Inflammatory macrophage treated with lipopolysaccharide for 4 hours (primary cell): ENCODE measurements around the gene MTERF1.
A peak's percentile ranks its signal among the peaks of the same experiment; 100 is the strongest.
"Not testable (repeated sequence)": the region's sequence is repeated elsewhere in the genome, so short reads cannot be mapped to it uniquely, and the experiment has no call there.

ENCODE experiments used
- DNase-seq: peaks from one replicate; pipeline ENCODE4 v3.0.0-alpha.2; 2020

Gene MTERF1

GRCh38 chr7:91880413-91881241, at the start of gene MTERF1:
Gene MTERF1, minus strand, starts transcription at chr7:91880702. Its CDS starts 619 bp downstream, at chr7:91880083.
- peak; percentile 94 for DNase-seq

- no peak for DNase-seq
These were observed 49.0 kb upstream of the MTERF1 start for GRCh38 chr7:91929463-91929862.

GRCh38 chr7:91927912-91928311, 47.4 kb upstream of the MTERF1 start:
- no peak for DNase-seq

- DNase-seq, result no peak
These were observed 42.4 kb upstream of the MTERF1 start for GRCh38 chr7:91922857-91923256.

GRCh38 chr7:91918356-91918755, 37.9 kb upstream of the MTERF1 start:
- DNase-seq, result no peak

GRCh38 chr7:91916051-91916440, 35.5 kb upstream of the MTERF1 start:
- no peak for DNase-seq

GRCh38 chr7:91915401-91916050, 35.0 kb upstream of the MTERF1 start:
- no peak for DNase-seq

GRCh38 chr7:91913612-91914011, 33.1 kb upstream of the MTERF1 start:
- no peak for DNase-seq

GRCh38 chr7:91912494-91912893, 32.0 kb upstream of the MTERF1 start:
- DNase-seq, result no peak

- DNase-seq, result no peak
These were observed 30.6 kb upstream of the MTERF1 start for GRCh38 chr7:91911121-91911520.

- peak; percentile 86 for DNase-seq
These were observed 29.7 kb upstream of the MTERF1 start for GRCh38 chr7:91910171-91910570.

GRCh38 chr7:91899563-91899962, 19.1 kb upstream of the MTERF1 start:
- no peak for DNase-seq

GRCh38 chr7:91898240-91898992, 17.9 kb upstream of the MTERF1 start:
- DNase-seq, result no peak

GRCh38 chr7:91894781-91895480, 14.4 kb upstream of the MTERF1 start:
- no peak for DNase-seq

GRCh38 chr7:91893699-91894098, 13.2 kb upstream of the MTERF1 start:
- not testable (repeated sequence) for DNase-seq

- no peak for DNase-seq
These were observed 12.4 kb upstream of the MTERF1 start for GRCh38 chr7:91892821-91893340.

- no peak for DNase-seq
These were observed 11.7 kb upstream of the MTERF1 start for GRCh38 chr7:91892099-91892705.

- not testable (repeated sequence) for DNase-seq
These were observed 8.0 kb upstream of the MTERF1 start for GRCh38 chr7:91888271-91889175.

- not testable (repeated sequence) for DNase-seq
These were observed 7.1 kb upstream of the MTERF1 start for GRCh38 chr7:91887336-91888213.
